ENCODE measurements around the gene SOX14.

Gene SOX14

GRCh38 chr3:137772214-137772955 is 8.3 kb downstream of the SOX14 start:
- ATAC-seq, result no peak
- TF ChIP-seq GLIS3 (CRISPR knock-in tag; IDR thresholded peaks at IDR 0.05) (no peak), BACH2 (CRISPR knock-in tag; IDR thresholded peaks at IDR 0.05; ENCODE audit: borderline replicate concordance) (no peak), CSDC2 (CRISPR knock-in tag; IDR thresholded peaks at IDR 0.05) (no peak), OSR1 (CRISPR knock-in tag; IDR thresholded peaks at IDR 0.05) (no peak), PPARA (CRISPR knock-in tag; IDR thresholded peaks at IDR 0.05; ENCODE audit: borderline replicate concordance) (no peak)

- TF ChIP-seq BACH2 (CRISPR knock-in tag; IDR thresholded peaks at IDR 0.05; ENCODE audit: borderline replicate concordance), result no peak
- no peak for TF ChIP-seq CSDC2 (CRISPR knock-in tag; IDR thresholded peaks at IDR 0.05)
- TF ChIP-seq OSR1 (CRISPR knock-in tag; IDR thresholded peaks at IDR 0.05), result no peak
- TF ChIP-seq ARNTL (CRISPR knock-in tag; IDR thresholded peaks at IDR 0.05; ENCODE audit: borderline replicate concordance, low read depth), result no peak
- no peak for TF ChIP-seq GLIS3 (CRISPR knock-in tag; IDR thresholded peaks at IDR 0.05)
- no peak for TF ChIP-seq ZNF70 (CRISPR knock-in tag; IDR thresholded peaks at IDR 0.05)
- no peak for TF ChIP-seq SNAI2 (CRISPR knock-in tag; IDR thresholded peaks at IDR 0.05)
- TF ChIP-seq ISL1 (CRISPR knock-in tag; IDR thresholded peaks at IDR 0.05), result no peak
- no peak for TF ChIP-seq ZFP3 (CRISPR knock-in tag; IDR thresholded peaks at IDR 0.05)
- TF ChIP-seq RARB (CRISPR knock-in tag; IDR thresholded peaks at IDR 0.05), result no peak
- no peak for TF ChIP-seq ESRRG (CRISPR knock-in tag; IDR thresholded peaks at IDR 0.05)
- no peak for TF ChIP-seq ZC3H10 (CRISPR knock-in tag; IDR thresholded peaks at IDR 0.05)
- no peak for TF ChIP-seq ZNF8 (CRISPR knock-in tag; IDR thresholded peaks at IDR 0.05)
- no peak for TF ChIP-seq PATZ1 (CRISPR knock-in tag; IDR thresholded peaks at IDR 0.05; ENCODE audit: borderline replicate concordance)
- no peak for TF ChIP-seq TSHZ2 (CRISPR knock-in tag; IDR thresholded peaks at IDR 0.05)
- TF ChIP-seq POU6F1 (CRISPR knock-in tag; IDR thresholded peaks at IDR 0.05; ENCODE audit: borderline replicate concordance, low read depth), result no peak
- no peak for TF ChIP-seq ZFP30 (CRISPR knock-in tag; IDR thresholded peaks at IDR 0.05)
- TF ChIP-seq TOX (CRISPR knock-in tag; IDR thresholded peaks at IDR 0.05; ENCODE audit: borderline replicate concordance), result no peak
- TF ChIP-seq TCF4 (CRISPR knock-in tag; IDR thresholded peaks at IDR 0.05; ENCODE audit: borderline replicate concordance), result no peak
- no peak for ATAC-seq
Observed at GRCh38 chr3:137778941-137779340, 14.8 kb downstream of the SOX14 start.

GRCh38 chr3:137787529-137787928 is 23.4 kb downstream of the SOX14 start:
- TF ChIP-seq ZNF8 (CRISPR knock-in tag; IDR thresholded peaks at IDR 0.05) (no peak), ISL1 (CRISPR knock-in tag; IDR thresholded peaks at IDR 0.05) (no peak), ZNF565 (CRISPR knock-in tag; conservative IDR thresholded peaks at IDR 0.05; ENCODE audit: low read depth) (no peak), TSHZ2 (CRISPR knock-in tag; IDR thresholded peaks at IDR 0.05) (no peak), CSRNP3 (CRISPR knock-in tag; IDR thresholded peaks at IDR 0.05) (no peak)
- ATAC-seq, result no peak

All from SK-N-SH treated with all-trans-retinoic acid at 6 μM for 48 hours (cell line).